ENCODE results near the gene INAFM2.
A peak's percentile ranks its signal among the peaks of the same experiment; 100 is the strongest.

INAFM2 gene

GRCh38 chr15:40307421-40308211 is 15.9 kb upstream of the INAFM2 start, which contains the start of gene PLCB2:
TSS of gene PLCB2 (minus strand) at chr15:40307935. CDS start at chr15:40307672, 263 bp downstream.
- DNase-seq, result peak; percentile 58 to 65

GRCh38 chr15:40309344-40309862 is 14.1 kb upstream of the INAFM2 start:
- no peak for DNase-seq

- peak in 1 of 2 donors; percentile 36 for DNase-seq
Observed at GRCh38 chr15:40310001-40310959, 13.2 kb upstream of the INAFM2 start.

GRCh38 chr15:40310993-40311392 is 12.5 kb upstream of the INAFM2 start:
- DNase-seq, result no peak

- no peak for DNase-seq
Observed at GRCh38 chr15:40312370-40313158, 10.9 kb upstream of the INAFM2 start.

- peak in 1 of 2 donors; percentile 85 for DNase-seq
Observed at GRCh38 chr15:40313531-40314398, 9.7 kb upstream of the INAFM2 start.

- DNase-seq, result no peak
Observed at GRCh38 chr15:40314723-40315276, 8.7 kb upstream of the INAFM2 start.

- no peak for DNase-seq
Observed at GRCh38 chr15:40316931-40317330, 6.6 kb upstream of the INAFM2 start.

GRCh38 chr15:40317580-40317979 is 5.9 kb upstream of the INAFM2 start:
- DNase-seq, result no peak

GRCh38 chr15:40320409-40320808 is 3.1 kb upstream of the INAFM2 start:
- DNase-seq, result no peak

- peak in 1 of 2 donors; percentile 81 for DNase-seq
Observed at GRCh38 chr15:40320931-40321371, 2.5 kb upstream of the INAFM2 start.

GRCh38 chr15:40322531-40323238 is 807 bp upstream of the INAFM2 start:
- DNase-seq, result no peak

- DNase-seq, result no peak
Observed at GRCh38 chr15:40323953-40324937, 753 bp downstream of the INAFM2 start.

GRCh38 chr15:40325188-40325587 is 1.7 kb downstream of the INAFM2 start:
- DNase-seq, result no peak

- DNase-seq, result no peak
Observed at GRCh38 chr15:40325700-40326099, 2.2 kb downstream of the INAFM2 start.

- no peak for DNase-seq
Observed at GRCh38 chr15:40327457-40327856, 4.0 kb downstream of the INAFM2 start.

GRCh38 chr15:40328176-40328575 is 4.7 kb downstream of the INAFM2 start:
- DNase-seq, result no peak

- no peak for DNase-seq
Observed at GRCh38 chr15:40328751-40329150, 5.3 kb downstream of the INAFM2 start.

- DNase-seq, result no peak
Observed at GRCh38 chr15:40329804-40330203, 6.3 kb downstream of the INAFM2 start.

Measured in bone marrow (tissue), 2 donors.